Measurements from ENCODE around the gene MUC12. TPM values are rescaled to one million over a fixed set of nuclear protein-coding genes. Genes with fewer than 3 reads are reported as not detected.

MUC12 gene
- total and polyA plus RNA-seq, 12 donors, result 0.49 TPM; not detected in 11

- Histone ChIP-seq H3K4me1 (no peaks in the 10 kb centered on the region), H3K36me3 (no peaks in the 10 kb centered on the region), H3K27ac (no peak overlapping the region), H3K4me3 (no peak overlapping the region), H3K27me3 (peaks cover 0 to 74% (median 41%) of the 10 kb centered on the region in 7 donors), H3K9me3 (no peaks in the 10 kb centered on the region)
- ATAC-seq (no peak), DNase-seq (no peak)
- TF ChIP-seq CTCF (IDR thresholded peaks at IDR 0.05), result no peak
- 45 to 49% methylated on average over 7 of the region's 7 CpGs for WGBS, 2 donors
- intact Hi-C loops (cut with DNase I), result no loop called here
These were observed 97.4 kb downstream of the MUC12 start for GRCh38 chr7:101066833-101067177.

GRCh38 chr7:101068401-101068800, 99.0 kb downstream of the MUC12 start:
- DNase-seq (no peak), ATAC-seq (no peak)
- 84 to 86% methylated on average over 10 of the region's 10 CpGs for WGBS, 2 donors
- intact Hi-C loops (cut with DNase I), result no loop called here
- no peaks in the 10 kb centered on the region for H3K4me1 ChIP-seq
- TF ChIP-seq CTCF (IDR thresholded peaks at IDR 0.05), result no peak
- H3K9me3 ChIP-seq, result no peaks in the 10 kb centered on the region
- H3K27me3 ChIP-seq, result peaks cover 0 to 71% (median 36%) of the 10 kb centered on the region in 7 donors
- no peaks in the 10 kb centered on the region for H3K36me3 ChIP-seq
- H3K27ac ChIP-seq, result no peak overlapping the region
- no peak overlapping the region for H3K4me3 ChIP-seq

Other genes starting within 250 kb of the MUC12 start
- under 1 TPM in 1 of 10 donors, not detected in 9; 0.23 TPM for gene EPO, start 249.1 kb upstream of the MUC12 start, total RNA-seq
- gene EPO, start 249.1 kb upstream of the MUC12 start, polyA plus RNA-seq, result not detected
- not detected for gene ZAN, start 236.0 kb upstream of the MUC12 start, total RNA-seq
- gene ZAN, start 236.0 kb upstream of the MUC12 start, polyA plus RNA-seq, result not detected
- gene EPHB4, start 142.0 kb upstream of the MUC12 start, total RNA-seq, result 10 to 100 TPM; 13.8 to 41.6 (median 21.0) TPM
- 10 to 100 TPM; 14.4 to 27.6 TPM for gene EPHB4, start 142.0 kb upstream of the MUC12 start, polyA plus RNA-seq
- 10 to 100 TPM in 1 of 10 donors, 1 to 10 TPM in 9; 4.8 to 15.7 (median 6.9) TPM for gene SLC12A9, start 116.9 kb upstream of the MUC12 start, total RNA-seq
- 10 to 100 TPM; 10.2 to 14.0 TPM for gene SLC12A9, start 116.9 kb upstream of the MUC12 start, polyA plus RNA-seq
- 10 to 100 TPM; 13.0 to 23.7 (median 17.7) TPM for gene TRIP6, start 102.2 kb upstream of the MUC12 start, total RNA-seq
- gene TRIP6, start 102.2 kb upstream of the MUC12 start, polyA plus RNA-seq, result 10 to 100 TPM; 15.4 to 26.3 TPM
- 10 to 100 TPM; 38.4 to 69.5 (median 49.6) TPM for gene SRRT, start 94.5 kb upstream of the MUC12 start, total RNA-seq
- 10 to 100 TPM; 47.6 to 67.6 TPM for gene SRRT, start 94.5 kb upstream of the MUC12 start, polyA plus RNA-seq
- 1 to 10 TPM in 9 of 10 donors, under 1 TPM in 1; 0.99 to 3.3 (median 1.7) TPM for gene UFSP1, start 79.8 kb upstream of the MUC12 start, total RNA-seq
- gene UFSP1, start 79.8 kb upstream of the MUC12 start, polyA plus RNA-seq, result 1 to 10 TPM; 3.1 to 3.4 TPM
- gene ACHE, start 73.7 kb upstream of the MUC12 start, total RNA-seq, result 1 to 10 TPM in 2 of 10 donors, under 1 TPM in 8; 0.27 to 1.1 (median 0.71) TPM
- under 1 TPM; 0.80 to 0.94 TPM for gene ACHE, start 73.7 kb upstream of the MUC12 start, polyA plus RNA-seq
- 1 to 10 TPM in 2 of 10 donors, under 1 TPM in 8; 0.23 to 1.1 (median 0.75) TPM for gene MUC3A, start 20.0 kb upstream of the MUC12 start, total RNA-seq
- 1 to 10 TPM in 1 of 2 donors, under 1 TPM in 1; 0.36 to 3.5 TPM for gene MUC3A, start 20.0 kb upstream of the MUC12 start, polyA plus RNA-seq
- not detected for gene MUC17, start 50.5 kb downstream of the MUC12 start, total RNA-seq
- gene MUC17, start 50.5 kb downstream of the MUC12 start, polyA plus RNA-seq, result not detected
- gene TRIM56, start 115.9 kb downstream of the MUC12 start, total RNA-seq, result 10 to 100 TPM; 12.8 to 28.4 (median 16.7) TPM
- 10 to 100 TPM in 1 of 2 donors, 1 to 10 TPM in 1; 5.8 to 12.9 TPM for gene TRIM56, start 115.9 kb downstream of the MUC12 start, polyA plus RNA-seq
- gene SERPINE1, start 157.5 kb downstream of the MUC12 start, total RNA-seq, result 10 to 100 TPM in 3 of 10 donors, 1 to 10 TPM in 7; 1.2 to 67.8 (median 4.6) TPM
- 100 to 1,000 TPM in 1 of 2 donors, 1 to 10 TPM in 1; 2.1 to 269 TPM for gene SERPINE1, start 157.5 kb downstream of the MUC12 start, polyA plus RNA-seq
- gene AP1S1, start 184.9 kb downstream of the MUC12 start, total RNA-seq, result 10 to 100 TPM in 7 of 10 donors, 1 to 10 TPM in 3; 7.8 to 15.2 (median 11.2) TPM
- gene AP1S1, start 184.9 kb downstream of the MUC12 start, polyA plus RNA-seq, result 10 to 100 TPM; 16.1 to 33.1 TPM
- gene VGF, start 196.0 kb downstream of the MUC12 start, total RNA-seq, result not detected
- under 1 TPM in 1 of 2 donors, not detected in 1; 0.17 TPM for gene VGF, start 196.0 kb downstream of the MUC12 start, polyA plus RNA-seq
- not detected for gene NAT16, start 210.7 kb downstream of the MUC12 start, total RNA-seq
- gene NAT16, start 210.7 kb downstream of the MUC12 start, polyA plus RNA-seq, result not detected
- not detected for gene MOGAT3, start 231.5 kb downstream of the MUC12 start, total RNA-seq
- not detected for gene MOGAT3, start 231.5 kb downstream of the MUC12 start, polyA plus RNA-seq
- gene PLOD3, start 248.0 kb downstream of the MUC12 start, total RNA-seq, result 10 to 100 TPM; 27.1 to 56.4 (median 36.0) TPM
- 10 to 100 TPM; 35.4 to 61.2 TPM for gene PLOD3, start 248.0 kb downstream of the MUC12 start, polyA plus RNA-seq
- gene ZNHIT1, start 248.6 kb downstream of the MUC12 start, total RNA-seq, result 10 to 100 TPM; 45.4 to 59.3 (median 49.8) TPM
- gene ZNHIT1, start 248.6 kb downstream of the MUC12 start, polyA plus RNA-seq, result 100 to 1,000 TPM in 1 of 2 donors, 10 to 100 TPM in 1; 99.2 to 194 TPM